GM21529 (cell line): Measurements from ENCODE around the gene PI3.

Experiments used
- ATAC-seq: cut with Tn5 transposase; IDR thresholded peaks from one replicate; pipeline ENCODE4 v1.9.1; 2021; ENCODE audit not compliant: unreplicated experiment

Gene PI3

GRCh38 chr20:45183084-45183483 lies 8.4 kb downstream of the PI3 start:
- no peak for ATAC-seq

GRCh38 chr20:45187693-45188092 lies 13.0 kb downstream of the PI3 start:
- ATAC-seq: no peak

- ATAC-seq: no peak
Measured at GRCh38 chr20:45189067-45189609, 14.4 kb downstream of the PI3 start.

- ATAC-seq: no peak
Measured at GRCh38 chr20:45189861-45190260, 15.2 kb downstream of the PI3 start.

GRCh38 chr20:45191926-45192325 lies 17.2 kb downstream of the PI3 start:
- no peak for ATAC-seq

- no peak for ATAC-seq
Measured at GRCh38 chr20:45193331-45193730, 18.6 kb downstream of the PI3 start.

GRCh38 chr20:45206725-45207124 lies 32.0 kb downstream of the PI3 start, which contains the start of gene SEMG1:
Gene SEMG1, plus strand, starts transcription at chr20:45207033. Its CDS starts 21 bp downstream, at chr20:45207054.
- ATAC-seq: no peak

- no peak for ATAC-seq
Measured at GRCh38 chr20:45209924-45210323, 35.2 kb downstream of the PI3 start.

- no peak for ATAC-seq
Measured at GRCh38 chr20:45211569-45212474, 37.1 kb downstream of the PI3 start.

- no peak for ATAC-seq
Measured at GRCh38 chr20:45212836-45213235, 38.1 kb downstream of the PI3 start.

GRCh38 chr20:45218124-45218523 lies 43.4 kb downstream of the PI3 start:
- ATAC-seq: no peak

- ATAC-seq: no peak
Measured at GRCh38 chr20:45218636-45219035, 43.9 kb downstream of the PI3 start.

GRCh38 chr20:45221076-45221475 lies 46.4 kb downstream of the PI3 start, which contains the start of gene SEMG2:
Gene SEMG2, plus strand, starts transcription at chr20:45221373. Its CDS starts 17 bp downstream, at chr20:45221390.
- ATAC-seq: no peak

GRCh38 chr20:45223136-45223535 lies 48.4 kb downstream of the PI3 start:
- ATAC-seq: no peak
